ENCODE results near the gene STEAP3.

STEAP3 gene

DNA sequence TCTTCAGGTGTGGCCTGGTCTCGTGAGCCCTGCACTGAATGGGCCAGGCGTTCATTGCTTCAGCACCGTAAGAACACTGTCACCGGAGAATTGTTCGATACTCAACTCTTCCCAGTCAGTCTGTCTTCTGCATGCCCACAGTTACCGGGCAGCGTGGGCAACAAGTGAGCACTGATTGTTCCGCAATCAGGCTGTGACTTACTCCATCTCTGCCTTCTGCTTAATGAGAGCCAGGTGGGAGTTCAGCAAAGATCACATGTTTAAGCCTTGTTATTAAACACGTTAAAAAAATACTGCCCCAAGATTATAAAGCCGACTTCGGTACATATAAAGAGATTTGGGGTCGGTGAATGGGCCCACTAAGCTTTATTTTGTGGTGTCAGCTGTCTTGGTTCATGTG, 3.7 kb downstream of the STEAP3 start:
- no peak for DNase-seq

DNA sequence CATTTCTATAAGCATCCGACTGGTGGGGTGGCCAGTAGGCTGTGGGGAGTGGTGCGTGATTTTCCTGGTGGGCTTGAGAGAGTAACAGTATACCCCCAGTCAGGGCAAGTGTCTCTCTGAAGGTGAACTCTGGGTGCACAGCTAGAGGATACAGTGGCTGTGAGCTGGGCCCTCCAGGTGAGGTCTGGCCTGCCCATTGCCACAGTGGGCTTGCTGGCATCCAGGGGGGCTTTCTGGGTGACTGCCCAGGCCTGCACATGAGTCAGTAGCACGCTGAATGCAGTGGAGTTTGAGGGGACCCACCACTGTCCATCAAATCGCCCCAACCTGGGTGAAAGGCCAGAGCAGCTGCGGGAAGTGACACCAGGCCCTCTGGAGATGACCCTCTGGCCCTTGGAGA, 4.5 kb downstream of the STEAP3 start:
- DNase-seq = no peak

DNA sequence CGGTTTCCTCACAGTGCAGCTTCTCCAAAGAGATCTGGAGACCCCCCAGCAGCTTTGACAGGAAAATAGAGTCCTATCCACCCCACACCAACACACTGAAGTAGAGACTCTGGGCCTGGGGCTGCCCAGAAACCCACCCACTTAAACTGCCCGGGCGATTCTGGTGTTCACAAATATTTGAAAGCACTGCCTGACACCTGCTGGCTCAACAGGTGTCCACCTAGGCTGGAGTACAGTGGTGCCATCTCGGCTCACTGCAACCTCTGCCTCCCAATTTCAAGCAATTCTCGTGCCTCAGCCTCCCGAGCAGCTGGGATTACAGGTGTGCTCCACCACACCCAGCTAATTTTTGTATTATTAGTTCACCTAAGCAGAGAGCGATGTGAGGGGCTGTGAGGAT, 5.3 kb downstream of the STEAP3 start:
- DNase-seq = no peak

DNA sequence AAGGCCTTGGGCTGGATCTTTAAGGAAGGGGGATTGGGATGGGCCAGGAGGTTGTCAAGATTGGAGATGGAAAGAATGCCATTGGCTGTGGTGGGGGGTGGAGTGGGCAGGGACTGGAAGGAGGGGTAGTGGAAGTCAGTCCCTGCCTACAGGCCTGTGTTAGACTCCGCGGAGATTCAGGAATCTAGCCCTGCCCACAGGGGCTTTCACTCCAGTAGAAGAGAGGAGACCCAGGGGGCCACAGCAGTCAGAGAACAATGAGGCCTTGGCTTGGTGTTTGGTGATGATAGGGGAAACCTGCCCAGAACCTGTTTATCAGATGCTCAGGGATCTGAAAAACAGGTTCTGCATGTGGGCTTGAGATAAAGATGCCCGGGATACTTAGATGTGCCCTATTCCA, 6.1 kb downstream of the STEAP3 start:
- DNase-seq = no peak

DNA sequence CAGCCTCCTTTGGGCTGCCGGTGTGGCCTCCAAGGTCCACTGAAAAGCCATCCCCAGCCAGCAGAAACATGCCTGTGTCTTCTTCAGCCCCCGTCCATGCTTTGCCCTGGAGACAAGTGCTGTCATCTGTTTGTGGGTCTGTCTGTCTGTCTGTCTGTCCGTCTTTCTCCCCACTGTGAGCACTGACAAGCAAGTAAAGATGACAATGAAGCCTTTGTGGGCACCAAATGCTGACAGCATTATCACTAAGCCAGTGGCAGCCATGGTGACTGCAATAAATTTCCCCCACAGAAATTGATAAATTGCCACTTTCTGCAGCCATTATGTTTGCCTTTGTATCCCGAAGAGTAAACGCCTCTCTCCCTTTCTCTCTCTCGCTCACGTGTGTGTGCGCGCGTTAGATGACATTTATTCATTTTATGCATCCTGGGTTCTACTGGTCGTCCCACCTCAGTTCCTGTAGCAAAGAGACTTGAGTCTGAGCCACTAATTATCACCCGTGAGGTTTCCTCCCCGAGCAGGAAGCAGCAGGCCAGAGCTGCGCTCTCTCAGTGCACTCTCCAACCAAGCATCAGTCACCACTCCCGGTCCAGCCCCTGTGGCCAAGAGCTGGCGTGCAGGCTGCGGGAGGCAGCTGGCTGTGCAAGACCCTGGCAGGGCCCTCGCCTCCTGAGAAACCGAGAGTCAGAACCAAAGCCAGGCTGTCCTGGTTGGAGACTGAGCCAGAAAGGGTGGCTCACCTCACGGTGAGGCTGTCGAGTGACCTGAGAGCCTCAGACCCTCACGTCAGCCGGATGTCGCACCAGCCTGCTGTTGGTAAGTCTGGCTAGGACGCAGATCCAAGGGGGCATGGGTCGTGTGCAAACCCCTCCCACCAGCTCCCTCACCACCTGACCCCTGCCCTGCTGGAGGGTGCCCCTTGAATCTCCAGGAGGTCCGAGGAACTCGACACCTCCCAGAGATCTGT, 6.9 kb downstream of the STEAP3 start:
- DNase-seq = no peak

DNA sequence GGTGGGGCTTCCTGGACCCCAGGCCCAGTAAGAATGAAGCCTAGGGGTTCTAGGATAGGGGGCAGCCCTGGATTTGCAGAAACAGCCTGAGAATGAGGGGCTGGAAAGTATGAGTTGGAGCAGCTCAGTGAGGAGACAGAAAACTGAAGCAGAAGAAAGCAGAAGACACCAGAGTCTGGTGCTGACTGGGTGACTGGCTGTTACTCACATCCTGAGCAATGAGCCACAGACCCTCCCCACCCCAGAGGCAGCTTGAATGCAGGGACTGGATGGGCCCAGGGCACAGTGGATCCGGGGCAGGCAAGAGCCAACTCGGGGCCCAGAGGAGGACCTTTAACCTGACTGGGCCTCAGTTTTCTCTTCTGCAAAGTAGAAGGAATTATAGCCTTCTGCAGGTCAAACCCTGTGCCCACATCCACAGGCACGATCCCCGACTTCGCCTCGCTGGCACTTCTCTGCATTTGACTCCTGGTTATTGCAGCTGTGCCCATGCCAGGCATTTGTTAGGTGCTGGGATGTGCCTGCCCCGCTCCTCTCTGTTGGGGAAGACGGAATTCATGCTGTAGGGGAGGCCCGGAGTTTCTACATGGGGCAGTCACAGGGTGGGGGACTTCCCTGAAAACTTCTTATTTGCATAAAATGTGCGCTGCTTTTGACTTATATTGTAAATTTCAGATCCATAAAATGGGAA, 8.5 kb downstream of the STEAP3 start:
- no peak for DNase-seq

DNA sequence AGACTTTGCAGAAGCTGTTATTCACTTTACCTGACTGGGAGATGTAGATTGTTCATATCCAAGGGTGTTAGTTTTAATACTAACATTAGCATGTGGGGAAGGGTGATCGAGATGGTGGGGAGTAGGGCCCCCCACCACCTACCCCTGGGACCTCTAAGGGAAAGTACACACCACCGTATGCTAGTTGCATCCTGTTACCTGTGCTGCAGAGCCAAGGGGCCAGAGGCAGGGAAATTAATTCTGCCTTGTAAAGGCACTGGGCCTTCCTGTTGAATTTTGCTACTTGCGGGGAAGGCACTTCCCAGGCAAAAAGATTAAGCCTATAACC, 9.0 kb downstream of the STEAP3 start:
- no peak for DNase-seq

DNA sequence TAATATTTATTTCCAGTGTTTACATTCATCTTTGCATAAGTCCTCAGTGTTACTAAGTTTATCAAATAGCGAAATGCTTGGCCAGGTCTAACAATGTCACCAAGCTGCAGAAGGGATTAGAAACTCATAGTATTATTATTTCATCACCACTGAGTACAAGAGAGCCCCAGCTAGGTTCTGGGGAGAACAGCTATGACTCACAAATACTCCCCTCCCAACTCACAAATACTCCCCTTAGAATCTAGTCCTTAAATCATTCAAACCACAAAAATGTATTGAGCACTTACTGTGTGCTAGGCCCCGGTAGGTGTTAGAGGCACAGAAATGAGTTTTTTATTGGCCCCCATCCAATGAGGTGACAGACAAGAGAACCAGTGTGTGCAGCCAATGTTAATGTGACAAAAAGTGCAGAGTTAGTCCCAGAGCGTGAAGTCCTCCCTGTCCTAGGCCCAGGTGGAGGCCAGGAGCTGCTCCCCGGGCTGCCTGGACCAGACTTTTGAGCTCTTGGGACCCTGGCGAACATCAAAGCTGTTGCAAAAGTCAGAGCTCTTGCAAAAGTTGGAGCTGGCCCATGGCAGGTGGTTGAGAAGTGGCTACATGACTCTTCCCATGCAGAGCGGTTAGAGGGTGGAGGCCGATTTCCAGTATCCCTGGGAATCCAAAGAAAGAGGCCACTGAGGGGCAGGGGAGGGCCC, 9.8 kb downstream of the STEAP3 start:
- DNase-seq = no peak

DNA sequence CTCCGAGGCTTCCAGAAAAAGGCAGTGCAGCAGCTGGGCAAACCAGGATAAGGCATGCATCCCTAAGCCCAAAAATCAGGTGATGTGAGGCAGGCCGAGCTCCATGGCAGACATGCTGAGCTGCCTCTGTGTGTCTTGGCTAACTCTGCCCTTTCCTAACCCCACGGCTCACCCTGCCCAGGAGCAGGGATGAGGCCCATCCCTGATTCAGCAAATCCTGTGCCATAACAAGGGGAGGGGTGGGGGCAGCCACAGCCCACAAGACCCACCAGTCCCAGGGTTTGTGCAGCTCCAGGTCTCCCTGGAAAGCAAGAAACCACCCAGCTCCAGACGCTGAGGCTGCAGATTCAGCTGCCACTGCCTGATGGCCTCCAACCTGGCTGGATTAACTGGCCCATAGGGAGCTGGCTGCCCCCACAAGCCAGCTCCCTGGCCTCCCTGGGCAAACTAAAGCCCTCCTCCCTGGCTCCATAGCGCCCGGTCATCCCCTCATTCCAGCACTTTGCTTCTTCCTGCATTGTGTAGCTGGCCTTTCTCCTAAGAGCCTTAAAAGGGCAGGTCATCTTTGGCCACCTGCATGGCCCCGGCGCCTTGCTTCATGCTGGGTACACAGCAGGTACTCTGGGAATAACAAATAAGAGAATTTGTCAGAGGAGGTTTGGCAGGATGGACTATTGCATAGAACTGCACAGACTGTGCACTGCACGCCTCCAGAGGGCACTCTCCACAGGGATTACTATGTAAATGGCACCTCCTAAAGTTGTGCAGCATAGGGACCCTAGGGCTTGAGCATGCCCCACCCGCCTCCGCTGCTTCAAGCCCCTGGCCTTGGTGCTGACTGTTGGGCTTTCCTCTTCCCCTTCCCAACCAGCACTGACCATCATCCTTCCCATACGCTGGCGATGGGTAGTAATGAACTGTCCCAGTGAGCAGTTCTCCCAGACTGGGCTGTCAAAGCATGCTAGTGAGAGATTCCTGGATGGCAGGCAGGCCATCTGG, 10.7 kb downstream of the STEAP3 start:
- peak; percentile 61 for DNase-seq

DNA sequence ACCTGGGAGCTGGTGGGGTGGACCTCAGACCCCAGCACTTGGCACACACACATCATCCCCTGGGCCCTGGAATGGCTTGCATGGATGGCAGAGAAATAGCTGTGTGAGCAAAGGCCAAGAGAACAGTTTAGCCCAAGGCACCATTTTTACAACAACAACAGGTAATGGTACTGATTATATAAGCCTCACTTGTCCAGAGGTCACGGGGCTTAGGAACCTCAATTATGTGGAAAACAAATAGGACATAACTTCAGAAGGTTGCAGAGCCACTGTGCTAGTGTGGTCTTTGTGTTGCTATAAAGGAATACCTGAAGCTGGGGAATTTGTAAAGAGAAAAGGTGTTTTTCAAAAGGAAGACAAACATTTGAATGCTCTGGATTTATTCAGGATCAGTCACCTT, 13.2 kb downstream of the STEAP3 start:
- no peak for DNase-seq

DNA sequence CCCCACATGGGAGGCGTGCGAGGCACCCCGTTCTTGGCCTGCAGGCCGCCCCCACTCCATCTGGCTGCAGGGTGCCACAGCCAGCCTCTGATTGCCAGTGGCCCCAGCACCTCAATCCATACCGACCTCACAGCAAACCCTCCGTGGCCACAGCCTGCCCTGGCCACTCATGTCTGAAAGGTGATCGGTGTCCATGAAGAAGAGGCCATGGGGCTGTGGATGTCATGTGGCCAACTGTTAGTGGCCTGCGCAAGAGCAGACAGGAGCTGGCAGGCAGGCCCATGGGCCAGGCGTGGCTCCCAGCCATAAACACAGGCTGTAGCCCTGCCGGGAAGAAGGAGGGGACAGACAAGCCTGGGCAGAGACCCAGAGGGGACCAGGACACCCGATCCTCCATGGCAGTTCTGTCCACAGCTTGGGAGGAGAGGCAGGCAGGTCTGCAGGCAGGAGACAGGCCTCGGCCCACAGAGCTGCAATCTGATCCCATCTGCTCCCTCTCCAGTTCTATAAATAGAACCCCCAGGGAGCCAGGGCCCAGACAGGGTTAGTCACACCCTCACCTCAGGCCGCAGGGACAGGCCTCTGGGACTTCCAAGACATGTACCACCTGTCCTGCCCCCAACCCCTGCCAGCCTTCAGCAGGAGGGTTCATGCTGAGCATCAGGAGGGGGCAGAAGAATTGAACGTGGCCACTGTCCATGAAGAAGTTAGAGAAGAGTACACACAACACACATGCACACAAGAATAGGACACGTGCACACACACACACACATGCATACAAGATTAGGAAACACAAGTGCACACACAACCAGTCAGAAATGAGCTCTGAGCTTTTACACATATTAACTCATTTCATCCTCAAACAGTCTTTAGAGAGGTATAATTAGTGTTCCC, 16.9 kb downstream of the STEAP3 start:
- no peak for DNase-seq

DNA sequence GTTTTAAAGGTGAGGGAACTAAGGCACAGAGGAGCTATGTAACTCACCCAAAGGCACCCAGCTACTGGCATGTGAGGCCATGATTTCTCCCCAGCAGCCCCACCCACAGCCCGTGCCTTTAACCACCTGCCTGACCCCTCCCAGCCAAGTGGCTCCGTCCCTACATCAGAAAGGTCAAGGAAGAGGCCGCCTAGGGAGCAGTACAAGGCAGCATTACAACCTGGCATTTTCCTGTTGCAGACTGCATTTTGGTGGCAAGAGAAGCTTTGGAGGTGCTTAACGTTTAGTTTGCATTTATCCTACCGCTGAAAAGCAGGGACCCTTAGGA, 17.5 kb downstream of the STEAP3 start:
- DNase-seq = no peak

DNA sequence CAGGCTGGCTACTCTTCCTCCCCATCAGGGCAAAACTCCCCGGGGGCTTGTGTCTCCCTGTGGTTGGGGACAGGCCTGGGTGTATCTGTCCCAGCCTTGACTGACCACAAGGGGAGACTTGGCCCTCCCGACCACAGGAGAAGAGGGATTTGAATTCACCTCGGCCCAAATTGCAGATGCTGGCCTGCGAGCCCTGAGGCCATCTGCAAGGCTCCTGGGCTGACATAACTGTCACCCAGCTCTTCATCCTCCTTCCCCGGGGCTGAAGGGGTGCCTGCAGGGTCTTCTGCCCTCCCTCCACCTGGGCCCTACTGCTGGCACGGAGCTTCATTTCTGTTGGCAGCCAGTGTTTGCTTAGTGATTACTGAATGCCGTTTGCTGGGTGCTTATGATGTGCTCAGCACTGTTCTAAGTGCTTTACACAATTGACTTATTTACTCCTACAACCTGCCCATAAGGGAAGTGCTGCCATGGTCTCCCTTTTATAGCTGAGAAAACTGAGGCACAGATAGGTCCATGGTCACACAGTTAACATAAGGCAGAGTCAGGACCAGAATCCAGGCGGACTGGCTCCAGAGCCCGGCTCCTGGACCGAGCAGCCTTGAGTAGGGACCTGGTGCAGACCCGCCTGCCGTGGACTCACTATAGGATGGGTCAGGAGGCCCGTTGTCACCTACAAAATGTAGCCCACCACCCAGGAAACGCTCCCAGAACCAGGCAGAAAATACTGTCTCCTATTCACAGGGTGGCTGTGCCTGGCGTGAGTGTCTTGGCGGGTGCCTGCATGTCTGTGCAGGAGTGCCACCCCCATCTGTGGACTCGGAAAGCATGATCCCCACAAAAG, 18.9 kb downstream of the STEAP3 start:
- no peak for DNase-seq

DNA sequence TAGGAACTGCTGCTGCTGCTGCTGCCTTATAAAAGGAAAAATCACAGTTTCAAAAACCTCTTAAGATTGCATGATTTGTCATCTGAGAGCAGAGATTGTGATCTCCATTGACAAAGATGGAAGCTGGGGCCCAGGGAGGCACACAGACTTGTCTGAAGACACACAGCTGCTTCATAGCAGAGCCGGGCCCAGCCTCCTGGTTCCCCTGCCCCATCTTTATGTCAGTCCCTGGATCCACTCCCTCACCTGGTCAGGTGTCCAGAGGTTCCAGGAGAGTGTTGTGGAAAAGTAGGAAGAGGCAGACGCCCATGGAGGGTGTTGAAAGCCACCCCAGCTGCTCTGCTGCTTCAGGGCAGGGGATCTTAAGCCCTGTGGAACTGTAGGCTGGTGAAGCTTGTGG, 20.0 kb downstream of the STEAP3 start:
- no peak for DNase-seq

DNA sequence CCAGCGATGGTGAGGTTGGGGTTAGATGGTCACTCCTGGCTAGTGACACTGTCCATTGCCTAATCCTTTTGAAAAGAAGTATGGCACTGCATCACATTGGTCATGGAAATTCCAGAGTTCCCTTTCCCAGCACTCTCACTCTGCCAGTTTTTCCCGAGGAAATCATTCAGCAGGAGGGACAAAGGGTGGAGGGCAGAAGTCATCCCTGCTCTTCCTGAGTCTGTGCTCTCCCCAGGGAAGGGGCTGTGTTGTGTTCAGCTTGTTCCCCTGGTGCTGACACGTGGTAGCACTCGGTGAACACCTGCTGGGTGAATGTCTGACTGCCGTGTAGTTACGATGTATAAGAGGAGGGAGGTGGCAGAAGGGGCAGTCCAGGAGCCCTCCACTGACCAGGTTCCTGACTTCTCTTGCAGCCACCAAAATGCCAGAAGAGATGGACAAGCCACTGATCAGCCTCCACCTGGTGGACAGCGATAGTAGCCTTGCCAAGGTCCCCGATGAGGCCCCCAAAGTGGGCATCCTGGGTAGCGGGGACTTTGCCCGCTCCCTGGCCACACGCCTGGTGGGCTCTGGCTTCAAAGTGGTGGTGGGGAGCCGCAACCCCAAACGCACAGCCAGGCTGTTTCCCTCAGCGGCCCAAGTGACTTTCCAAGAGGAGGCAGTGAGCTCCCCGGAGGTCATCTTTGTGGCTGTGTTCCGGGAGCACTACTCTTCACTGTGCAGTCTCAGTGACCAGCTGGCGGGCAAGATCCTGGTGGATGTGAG, 21.6 kb downstream of the STEAP3 start:
- DNase-seq = no peak

DNA sequence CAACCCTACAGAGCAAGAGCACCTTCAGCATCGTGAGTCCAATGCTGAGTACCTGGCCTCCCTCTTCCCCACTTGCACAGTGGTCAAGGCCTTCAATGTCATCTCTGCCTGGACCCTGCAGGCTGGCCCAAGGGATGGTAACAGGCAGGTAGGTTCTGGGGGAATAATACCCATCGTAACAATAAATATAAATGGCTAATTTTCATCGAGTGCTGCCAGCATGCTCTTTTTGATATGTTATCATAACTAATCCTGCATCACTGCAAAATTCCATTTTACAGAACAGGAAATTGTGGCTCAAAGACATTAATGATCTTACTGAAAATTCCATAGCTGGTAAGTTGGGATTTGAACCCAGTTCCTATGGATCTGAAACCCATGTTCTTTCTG, 22.2 kb downstream of the STEAP3 start:
- DNase-seq = no peak

DNA sequence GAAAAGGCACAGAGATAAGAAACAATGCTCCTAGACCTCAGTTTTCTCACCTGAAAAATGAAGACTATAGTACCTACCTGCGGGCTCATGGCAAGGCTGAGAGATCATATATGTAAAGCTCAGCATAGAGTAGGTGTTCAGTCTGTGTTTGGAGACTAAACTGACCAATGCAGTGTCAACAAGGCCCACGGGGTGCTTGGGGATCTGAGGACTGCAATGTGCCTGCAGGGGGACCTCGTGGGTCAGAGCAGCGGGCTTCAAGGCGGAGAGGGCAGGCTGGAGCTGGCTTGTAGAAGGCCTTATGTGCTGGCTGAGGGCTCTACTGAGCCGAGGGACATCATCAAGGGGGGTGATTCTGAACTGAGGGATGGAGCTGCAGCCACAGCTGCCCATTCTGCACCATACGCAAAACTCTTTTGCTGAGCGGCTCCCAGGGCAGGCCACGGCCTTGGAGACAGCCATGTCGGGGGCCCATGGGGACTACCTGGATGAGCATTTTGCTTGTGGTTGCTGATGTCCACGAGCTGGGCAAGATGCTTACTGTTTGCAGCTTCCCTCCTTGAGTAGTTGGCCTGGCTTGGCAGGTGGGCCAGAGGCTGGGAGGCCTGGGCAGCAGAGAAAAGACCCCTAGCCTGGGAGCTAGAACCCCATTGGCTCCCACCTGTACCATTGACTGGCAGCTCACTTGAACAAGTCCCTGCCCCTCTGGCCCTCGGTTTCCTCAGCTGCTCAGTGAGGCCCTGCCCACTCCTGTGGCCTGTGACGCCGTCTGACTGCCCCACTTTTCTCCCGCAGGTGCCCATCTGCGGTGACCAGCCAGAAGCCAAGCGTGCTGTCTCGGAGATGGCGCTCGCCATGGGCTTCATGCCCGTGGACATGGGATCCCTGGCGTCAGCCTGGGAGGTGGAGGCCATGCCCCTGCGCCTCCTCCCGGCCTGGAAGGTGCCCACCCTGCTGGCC, 23.5 kb downstream of the STEAP3 start:
- no peak for DNase-seq

DNA sequence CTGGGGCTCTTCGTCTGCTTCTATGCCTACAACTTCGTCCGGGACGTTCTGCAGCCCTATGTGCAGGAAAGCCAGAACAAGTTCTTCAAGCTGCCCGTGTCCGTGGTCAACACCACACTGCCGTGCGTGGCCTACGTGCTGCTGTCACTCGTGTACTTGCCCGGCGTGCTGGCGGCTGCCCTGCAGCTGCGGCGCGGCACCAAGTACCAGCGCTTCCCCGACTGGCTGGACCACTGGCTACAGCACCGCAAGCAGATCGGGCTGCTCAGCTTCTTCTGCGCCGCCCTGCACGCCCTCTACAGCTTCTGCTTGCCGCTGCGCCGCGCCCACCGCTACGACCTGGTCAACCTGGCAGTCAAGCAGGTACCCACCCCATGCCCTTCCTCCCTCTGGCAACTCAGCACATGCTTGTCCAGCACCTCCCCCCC, 24.2 kb downstream of the STEAP3 start:
- no peak for DNase-seq

DNA sequence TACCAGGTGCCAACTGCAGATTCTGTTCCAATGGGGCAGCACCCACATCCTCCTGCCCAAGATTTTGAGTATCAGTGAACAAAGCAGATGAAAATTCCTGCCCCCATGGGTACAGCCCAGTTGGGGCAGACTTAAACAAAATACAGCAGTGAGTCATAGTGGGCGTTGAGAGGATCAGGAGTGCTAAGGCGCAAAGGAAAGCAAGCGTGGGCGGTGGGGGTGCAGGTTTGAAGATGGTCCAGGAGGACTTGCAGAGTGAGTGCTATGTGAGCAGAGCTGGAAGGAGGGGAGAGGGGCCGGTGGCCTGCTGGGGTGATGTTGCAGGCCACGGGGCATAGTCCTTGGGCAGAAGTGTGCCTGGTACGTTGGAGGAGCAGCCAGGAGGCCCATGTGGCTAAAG, 24.7 kb downstream of the STEAP3 start:
- DNase-seq = no peak
